Left forelimb (tissue), 1 donor: Measurements from ENCODE around the gene PIK3CD.

Source experiments
- DNase-seq: peaks from one replicate; pipeline ENCODE4 v3.0.0-alpha.2; 2018; ENCODE audit warnings: low spot score

PIK3CD gene

DNA sequence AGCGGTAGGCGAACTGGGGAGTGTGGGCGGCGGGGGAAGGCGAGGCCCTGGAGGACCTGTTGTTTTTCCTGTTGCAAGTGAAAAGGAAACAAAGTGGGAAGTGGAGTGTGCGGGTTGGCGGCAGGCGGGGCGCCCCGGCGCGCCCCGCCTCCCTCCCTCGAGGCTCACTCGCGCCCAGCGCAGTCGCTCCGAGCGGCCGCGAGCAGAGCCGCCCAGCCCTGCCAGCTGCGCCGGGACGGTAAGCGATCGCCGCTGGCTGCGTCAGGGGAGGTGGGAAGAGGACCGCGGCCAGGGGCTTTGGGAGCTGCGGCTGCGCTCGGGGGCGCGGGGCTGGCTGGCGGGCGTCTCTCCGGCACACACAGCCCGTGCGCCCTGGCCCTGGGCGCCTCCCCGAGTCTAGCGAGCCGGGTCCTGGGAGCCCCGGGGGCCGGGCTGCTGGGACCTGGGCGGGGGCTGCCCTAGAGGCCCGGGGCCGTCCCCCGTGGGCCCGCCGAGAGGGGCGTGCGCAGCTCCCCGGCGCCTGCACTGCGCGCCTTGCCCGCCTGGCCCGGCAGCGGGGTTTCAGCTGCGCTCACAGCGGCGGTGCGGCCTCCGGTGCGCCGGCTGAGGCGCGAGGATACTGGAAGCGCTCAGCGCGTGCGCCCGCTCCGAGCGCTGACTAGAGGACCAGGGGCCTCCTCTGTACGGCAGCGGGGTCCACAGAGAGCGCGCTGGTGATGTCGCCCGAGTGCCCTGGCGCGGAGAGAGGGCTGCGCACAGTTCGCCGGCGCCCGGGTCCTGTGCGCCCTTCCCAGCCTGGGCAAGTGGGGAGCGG lies at the start of gene PIK3CD:
Gene PIK3CD (plus strand): TSS at position 167 of the 814 bp plus-strand sequence. CDS start 58,725 bp downstream, outside the sequence.
- no peak for DNase-seq

DNA sequence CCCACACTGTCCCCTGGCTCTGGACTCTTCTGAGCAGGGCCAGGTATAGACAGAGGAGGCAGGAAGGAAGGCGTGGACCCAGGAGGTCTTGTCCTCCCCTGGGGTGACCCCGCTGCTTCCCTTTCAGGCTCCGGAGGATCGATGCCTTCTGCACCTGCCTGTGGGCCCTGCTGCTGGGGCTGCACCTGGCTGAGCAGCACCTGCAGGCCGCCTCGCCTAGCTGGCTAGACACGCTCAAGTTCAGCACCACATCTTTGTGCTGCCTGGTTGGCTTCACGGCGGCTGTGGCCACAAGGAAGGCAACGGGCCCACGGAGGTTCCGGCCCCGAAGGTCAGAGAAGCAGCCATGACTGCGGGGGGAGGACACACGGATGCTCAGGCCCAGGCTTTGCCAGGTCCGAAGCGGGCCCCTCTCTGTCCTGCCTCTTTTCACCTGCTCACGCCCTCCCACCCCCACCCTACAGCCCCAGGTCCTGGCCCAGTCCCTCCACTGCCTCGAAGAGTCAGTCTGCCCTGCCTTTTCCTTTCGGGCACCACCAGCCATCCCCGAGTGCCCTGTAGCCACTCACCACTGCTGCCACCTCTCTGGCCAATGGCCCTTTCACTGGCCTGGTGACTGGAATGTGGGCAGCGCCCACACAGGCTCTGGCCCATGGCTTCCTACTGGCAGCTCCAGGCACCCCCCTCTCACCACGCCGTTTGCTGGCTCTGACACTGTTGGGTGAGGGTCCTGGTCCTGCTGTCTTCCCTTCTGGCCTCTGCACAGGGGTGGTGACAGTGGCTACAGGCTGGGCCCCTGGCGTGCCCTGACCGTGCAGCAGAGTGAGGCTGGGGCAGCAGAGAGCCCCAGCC lies 49.4 kb upstream of the PIK3CD start:
- DNase-seq, result no peak

DNA sequence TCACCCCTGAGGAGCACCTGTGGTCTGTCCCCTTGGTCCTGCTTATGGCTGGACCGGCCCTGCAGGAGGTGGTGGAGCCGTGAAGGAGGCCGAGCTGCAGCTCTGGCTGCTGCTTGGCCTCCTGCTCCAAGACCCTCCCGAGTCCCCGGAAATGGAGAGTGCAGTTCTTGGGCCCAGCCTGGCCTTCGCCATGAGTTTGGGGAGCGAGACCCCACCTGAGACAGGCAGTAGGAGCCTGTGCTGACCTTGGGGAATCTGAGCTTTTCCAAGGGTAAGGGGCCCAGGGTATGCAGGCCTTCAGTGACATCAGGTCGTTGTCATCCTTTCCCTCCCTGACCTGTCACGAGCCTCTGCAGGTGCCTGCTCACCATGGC lies 48.8 kb upstream of the PIK3CD start:
- DNase-seq, result no peak

DNA sequence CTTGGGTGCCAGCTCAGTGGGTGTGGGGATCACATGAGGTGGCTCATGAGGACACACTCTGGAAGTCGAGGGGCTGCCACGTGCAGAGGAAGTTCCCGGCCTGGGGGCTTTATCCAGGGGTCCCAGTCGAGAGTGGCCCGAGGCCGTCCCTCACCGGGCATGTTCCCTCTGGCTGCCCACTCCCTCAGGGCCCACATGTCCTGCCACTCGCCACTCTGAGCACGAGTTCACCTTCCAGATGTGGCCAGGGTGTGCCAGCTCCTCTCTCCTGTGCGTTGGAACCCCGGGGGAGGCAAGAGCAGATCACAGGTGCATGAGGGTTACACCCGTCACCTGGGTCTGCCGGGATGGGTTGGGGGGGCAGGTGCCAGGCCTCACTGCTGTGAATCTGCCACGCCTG lies 48.2 kb upstream of the PIK3CD start:
- no peak for DNase-seq

DNA sequence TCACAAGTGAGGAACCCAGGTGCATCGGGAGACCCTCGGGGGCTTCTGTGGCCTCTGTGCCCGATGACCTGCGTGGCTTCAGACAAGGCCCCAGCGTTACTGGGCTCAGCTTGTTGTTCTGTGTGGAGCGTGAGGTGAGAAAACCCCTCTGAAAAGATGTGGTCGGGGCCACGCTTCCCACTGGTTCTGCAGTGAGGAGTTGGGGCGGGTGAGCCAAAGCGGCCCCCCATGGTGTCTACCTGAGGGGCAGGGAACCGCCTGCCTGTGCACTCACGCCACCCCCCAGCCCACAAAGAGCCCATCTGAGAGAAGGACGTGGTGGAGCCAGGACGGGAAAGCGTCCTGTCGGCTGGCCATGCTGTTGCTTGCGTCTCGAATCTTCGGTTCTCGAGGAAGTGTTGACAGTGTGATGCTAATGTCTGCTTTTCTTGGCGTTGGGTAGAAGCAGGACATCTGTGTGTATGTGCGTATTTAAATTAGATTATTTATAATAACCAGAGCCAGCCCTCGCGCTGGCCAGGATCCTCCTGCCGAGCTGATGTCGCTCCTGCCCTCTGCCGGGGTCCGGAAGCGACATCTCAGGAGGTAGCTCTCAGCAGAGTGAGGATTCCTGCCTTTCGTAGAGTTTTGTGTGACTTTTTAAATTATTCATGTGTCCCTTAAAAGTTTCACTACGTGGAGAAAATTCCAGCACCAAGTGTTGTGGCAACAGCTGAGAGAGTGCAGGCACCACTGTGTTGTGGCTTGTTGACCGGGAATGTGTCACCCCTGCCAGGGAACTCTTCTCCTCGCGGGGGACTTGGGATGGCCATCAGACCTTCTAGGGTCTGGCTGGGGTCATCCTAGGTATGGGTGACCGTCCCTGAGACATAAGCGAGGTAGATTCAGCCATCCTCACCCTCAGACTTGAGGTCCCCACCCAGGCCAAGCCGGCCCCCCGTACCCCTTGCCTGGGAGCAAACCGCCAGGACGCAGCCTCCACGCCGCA lies 47.5 kb upstream of the PIK3CD start:
- no peak for DNase-seq

DNA sequence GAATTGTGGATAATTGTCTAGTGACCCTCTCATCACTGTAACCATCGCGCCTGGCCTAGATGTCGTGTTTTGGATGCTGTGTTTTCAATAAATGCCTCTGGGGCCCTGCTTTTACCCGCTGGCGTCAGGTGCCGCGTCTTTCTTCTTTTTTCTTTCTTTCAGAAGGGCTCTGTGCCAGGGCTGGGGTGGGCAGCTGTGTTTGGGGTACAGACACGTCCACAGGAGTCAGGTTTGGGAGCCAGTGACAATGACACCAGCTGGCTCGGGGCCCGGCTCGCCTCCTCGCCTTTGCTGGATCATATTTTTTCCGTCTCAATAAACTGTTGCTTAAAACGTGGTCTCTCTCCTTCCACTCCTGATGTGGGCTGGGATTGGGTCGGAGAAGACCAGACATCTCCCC lies 46.7 kb upstream of the PIK3CD start:
- DNase-seq, result no peak

DNA sequence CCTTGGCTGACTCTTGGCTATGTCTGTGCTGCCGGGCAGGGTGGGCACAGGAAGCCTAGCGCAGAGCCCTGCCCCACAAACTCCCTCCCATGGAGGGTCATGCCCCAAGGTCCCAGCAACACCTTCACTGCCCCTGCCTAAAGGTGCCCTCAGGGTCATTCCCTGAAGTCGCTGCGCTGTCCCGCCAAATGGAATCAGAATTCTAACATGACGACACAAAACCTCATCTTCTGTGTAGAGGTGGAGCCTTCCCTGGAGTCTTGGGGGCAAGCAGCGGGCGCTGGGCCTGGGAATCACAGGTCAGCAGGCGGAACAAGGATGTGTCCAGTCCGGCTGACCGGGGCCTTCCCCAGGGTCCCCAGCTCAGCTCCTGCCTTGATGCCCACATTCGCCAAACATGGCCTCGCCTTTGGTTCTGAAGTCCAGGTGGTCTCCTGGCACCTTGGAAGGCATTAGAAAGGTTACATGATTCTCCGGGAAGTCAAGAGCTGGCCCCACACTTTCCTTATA lies 45.5 kb upstream of the PIK3CD start:
- no peak for DNase-seq

- DNase-seq, result no peak
These were observed 45.1 kb upstream of the PIK3CD start for GRCh38 chr1:9606458-9606857.

- DNase-seq, result no peak
These were observed 44.6 kb upstream of the PIK3CD start for GRCh38 chr1:9606948-9607347.

DNA sequence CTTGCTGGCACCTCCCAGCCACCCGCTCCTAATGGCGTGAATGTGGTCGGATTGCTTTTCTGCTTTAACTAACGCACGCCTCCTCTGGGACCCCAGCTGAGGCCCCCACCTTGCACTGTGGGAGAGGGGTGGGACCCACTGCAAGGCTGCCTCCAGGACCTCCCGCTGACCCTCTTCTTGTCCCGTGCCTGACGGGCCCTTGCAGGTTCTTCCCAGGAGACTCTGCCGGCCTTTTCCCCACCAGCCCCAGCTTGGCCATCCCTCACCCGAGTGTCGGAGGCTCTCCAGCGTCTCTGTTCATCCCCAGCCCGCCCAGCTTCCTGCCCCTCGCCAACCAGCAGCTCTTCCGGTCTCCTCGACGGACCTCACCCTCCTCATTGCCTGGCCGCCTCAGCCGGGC lies 44.2 kb upstream of the PIK3CD start:
- no peak for DNase-seq

GRCh38 chr1:9609998-9610397 lies 41.5 kb upstream of the PIK3CD start:
- no peak for DNase-seq

GRCh38 chr1:9610548-9610947 lies 41.0 kb upstream of the PIK3CD start:
- no peak for DNase-seq

GRCh38 chr1:9611716-9612115 lies 39.8 kb upstream of the PIK3CD start:
- no peak for DNase-seq

- DNase-seq, result no peak
These were observed 39.2 kb upstream of the PIK3CD start for GRCh38 chr1:9612162-9612845.

DNA sequence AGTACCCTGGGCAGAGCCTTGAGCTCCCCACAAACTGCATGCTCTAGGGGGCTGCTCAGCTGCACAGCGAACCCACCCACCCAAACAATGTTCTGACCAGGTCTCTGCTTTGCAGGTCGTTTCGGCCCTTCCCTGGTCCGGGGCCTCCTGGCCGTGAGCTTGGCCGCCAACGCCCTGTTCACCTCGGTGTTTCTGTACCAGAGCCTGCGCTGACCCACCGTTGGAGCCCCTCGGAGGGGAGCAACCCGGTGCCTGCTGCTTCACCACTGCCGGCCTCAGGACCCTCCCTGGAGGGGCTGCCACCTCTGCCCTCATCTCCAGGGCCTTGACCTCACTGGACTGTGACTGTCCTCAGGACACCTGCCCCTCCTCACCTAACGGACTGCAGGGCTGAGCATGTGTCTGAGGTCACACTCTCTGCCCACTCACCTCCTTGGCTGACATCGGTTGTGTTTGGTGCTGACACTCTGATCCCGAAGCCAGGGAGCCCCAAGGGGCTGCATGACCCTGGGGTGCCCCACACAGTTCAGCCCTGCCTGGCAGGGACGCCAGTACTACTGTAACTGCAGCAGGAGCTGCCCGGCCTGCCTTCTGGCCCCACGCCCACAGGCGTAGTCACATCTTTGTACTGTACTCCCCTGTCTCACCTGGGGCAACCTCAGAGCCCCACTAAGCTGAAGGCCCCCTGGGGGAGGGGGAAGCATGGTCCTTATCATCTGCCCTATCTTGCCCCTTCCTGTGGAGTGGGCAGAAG lies 38.5 kb upstream of the PIK3CD start:
- DNase-seq, result no peak

DNA sequence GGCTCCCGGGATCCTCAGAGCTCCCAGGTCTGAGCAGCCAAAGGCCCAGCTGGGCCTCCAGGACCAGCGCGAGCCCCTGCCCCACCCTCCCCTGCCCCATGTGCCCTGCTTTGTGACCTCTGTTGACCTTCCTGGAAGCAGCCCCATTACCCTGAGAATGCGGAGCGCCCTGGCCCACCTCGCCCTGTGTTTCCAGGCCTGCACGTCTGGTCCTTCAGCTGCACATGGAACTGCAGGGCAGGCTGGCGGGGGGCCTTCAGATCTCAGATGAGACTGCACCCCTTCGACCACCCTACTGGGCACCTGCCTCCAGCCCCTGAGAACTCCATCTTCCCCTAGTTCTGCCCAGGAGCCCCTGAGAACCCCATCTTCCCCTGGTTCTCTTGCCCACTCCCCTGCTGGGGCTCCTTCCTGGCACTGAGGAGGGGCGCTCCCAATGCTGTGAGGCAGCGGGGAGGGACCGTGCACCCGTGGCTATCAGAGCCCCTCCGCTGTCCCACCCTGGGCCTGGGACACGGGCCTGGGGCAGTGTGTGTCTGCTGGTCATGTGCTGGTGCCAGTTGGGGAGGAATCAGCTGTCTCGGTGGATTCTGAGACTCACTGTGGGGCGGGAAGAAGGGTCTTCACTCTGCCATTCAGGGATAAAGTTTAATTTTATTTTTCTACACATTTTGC lies 37.8 kb upstream of the PIK3CD start:
- no peak for DNase-seq

DNA sequence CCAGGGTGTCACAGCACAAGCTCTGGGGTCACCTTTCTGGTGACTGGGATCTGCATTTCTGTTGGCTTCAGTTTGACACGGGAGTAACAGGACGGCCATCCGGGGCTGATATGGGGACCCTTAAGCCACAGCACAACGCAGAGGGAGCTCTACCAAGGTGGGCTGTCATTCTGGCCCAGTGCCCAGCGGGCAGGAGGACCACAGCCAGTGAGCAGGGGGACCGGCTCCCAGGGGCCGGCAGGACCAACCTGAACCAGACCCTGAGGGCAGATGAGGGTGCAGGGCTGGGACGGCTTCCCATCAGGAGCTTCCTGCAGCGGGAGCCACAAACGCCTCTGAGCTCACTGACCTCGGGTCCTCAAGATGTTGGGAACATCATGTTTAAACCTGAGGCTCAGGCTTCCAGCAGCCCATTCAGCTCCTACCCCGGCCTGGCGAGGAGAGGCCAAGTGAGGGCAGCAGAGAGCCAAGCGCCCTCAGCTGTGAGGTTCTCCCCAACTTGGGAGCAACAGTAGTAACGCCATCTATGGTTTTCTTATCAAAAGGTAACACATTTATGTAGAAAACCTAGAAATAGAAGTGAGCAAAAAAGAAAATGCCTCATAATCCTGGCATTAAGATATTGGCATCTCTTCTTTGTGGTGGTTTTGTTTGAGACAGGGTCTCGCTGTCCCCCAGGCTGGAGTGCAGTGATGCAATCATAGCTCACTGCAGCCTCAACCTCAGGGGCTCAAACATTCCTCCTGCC lies 36.0 kb upstream of the PIK3CD start:
- no peak for DNase-seq

GRCh38 chr1:9618909-9619679 lies 32.4 kb upstream of the PIK3CD start:
- no peak for DNase-seq
